Right atrium auricular region (tissue), 2 donors: ENCODE data around the gene KAT6B. TPM values are rescaled to one million over a fixed set of nuclear protein-coding genes. Genes with fewer than 3 reads are reported as not detected.
"Not testable (repeated sequence)": the region's sequence is repeated elsewhere in the genome, so short reads cannot be mapped to it uniquely, and the experiment has no call there.

Source experiments
- DNase-seq: peaks from one replicate; pipeline ENCODE4 v3.0.0-alpha.2; 2019; ENCODE audit warnings: low spot score
- H3K27ac ChIP-seq, 2 donors: fragments of 200-600 bp; sonication (generic); 1 replicate in 1 of 2; 2 replicates in 1 of 2; pipeline ENCODE4 v1.5.1; 2016 to 2019
- H3K27me3 ChIP-seq, 2 donors: fragments of 200-600 bp; sonication (generic); one replicate each; pipeline versions ENCODE4 v1.5.1 to v1.6.0; 2017 to 2019
- H3K36me3 ChIP-seq: fragments of 200-600 bp; sonication (generic); one replicate; pipeline ENCODE4 v1.5.1; 2016
- H3K4me1 ChIP-seq, 2 donors: fragments of 200-600 bp; sonication (generic); one replicate each; pipeline versions ENCODE4 v1.5.1 to v1.6.0; 2017 to 2019
- H3K4me3 ChIP-seq, 2 donors: fragments of 200-600 bp; sonication (generic); 1 replicate in 1 of 2; 2 replicates in 1 of 2; pipeline ENCODE4 v1.5.1; 2017 to 2019; ENCODE audit warnings: mild to moderate bottlenecking in 1 of 2, moderate library complexity in 1 of 2
- H3K9me3 ChIP-seq, 2 donors: fragments of 200-600 bp; sonication (generic); one replicate each; pipeline ENCODE4 v1.5.1; 2019
- CTCF ChIP-seq, 2 donors: fragments of 200-600 bp; sonication (generic); IDR thresholded peaks; one replicate each; pipeline ENCODE4 v1.5.1; 2019; ENCODE audit warnings: antibody characterized with exemption in 2 of 2
- total RNA-seq, 2 donors: library from RNA; depleted of rRNA; stranded (reverse); fragments of >200 nt; gene quantifications; one replicate each; pipeline ENCODE4 v1.1.0, GENCODE V29; 2016

Gene KAT6B
- total RNA-seq, 2 donors from 2014 or later, result 42.7 to 43.5 TPM

GRCh38 chr10:74892839-74893238 lies 66.4 kb downstream of the KAT6B start:
- H3K9me3 ChIP-seq, result no peaks in the 10 kb centered on the region
- TF ChIP-seq CTCF (IDR thresholded peaks at IDR 0.05), result no peak
- H3K4me1 ChIP-seq, result peaks cover 0 to 36% of the 10 kb centered on the region in 2 donors
- H3K27ac ChIP-seq, result no peak overlapping the region
- H3K36me3 ChIP-seq, result no peaks in the 10 kb centered on the region
- no peaks in the 10 kb centered on the region for H3K27me3 ChIP-seq
- DNase-seq, result no peak
- no peak overlapping the region for H3K4me3 ChIP-seq

GRCh38 chr10:74893329-74893728 lies 66.9 kb downstream of the KAT6B start:
- not testable (repeated sequence) for H3K4me3 ChIP-seq, H3K9me3 ChIP-seq, DNase-seq, H3K27me3 ChIP-seq, H3K27ac ChIP-seq, H3K36me3 ChIP-seq
- peaks cover 0 to 39% of the 10 kb centered on the region in 2 donors for H3K4me1 ChIP-seq

GRCh38 chr10:74896788-74897527 lies 70.6 kb downstream of the KAT6B start:
- H3K36me3 ChIP-seq, result no peaks in the 10 kb centered on the region
- H3K27me3 ChIP-seq, result no peaks in the 10 kb centered on the region
- no peaks in the 10 kb centered on the region for H3K9me3 ChIP-seq
- no peak for TF ChIP-seq CTCF (IDR thresholded peaks at IDR 0.05)
- no peak overlapping the region for H3K27ac ChIP-seq
- H3K4me1 ChIP-seq, result peaks cover 0 to 38% of the 10 kb centered on the region in 2 donors
- no peak overlapping the region for H3K4me3 ChIP-seq
- no peak for DNase-seq

- no peak overlapping the region for H3K4me3 ChIP-seq
- no peak overlapping the region for H3K27ac ChIP-seq
- peaks cover 0 to 41% of the 10 kb centered on the region in 2 donors for H3K4me1 ChIP-seq
- no peaks in the 10 kb centered on the region for H3K36me3 ChIP-seq
- no peak for DNase-seq
- no peak for TF ChIP-seq CTCF (IDR thresholded peaks at IDR 0.05)
- H3K9me3 ChIP-seq, result no peaks in the 10 kb centered on the region
- H3K27me3 ChIP-seq, result no peaks in the 10 kb centered on the region
Measured at GRCh38 chr10:74898201-74898976, 72.0 kb downstream of the KAT6B start.

- Histone ChIP-seq H3K4me1 (peaks cover 0 to 45% of the 10 kb centered on the region in 2 donors), H3K9me3 (no peaks in the 10 kb centered on the region), H3K27me3 (no peaks in the 10 kb centered on the region), H3K27ac (no peak overlapping the region), H3K36me3 (no peaks in the 10 kb centered on the region), H3K4me3 (no peak overlapping the region)
- DNase-seq, result no peak
- TF ChIP-seq CTCF (IDR thresholded peaks at IDR 0.05), result no peak
Measured at GRCh38 chr10:74900297-74900696, 73.9 kb downstream of the KAT6B start.

- DNase-seq, result no peak
- no peak overlapping the region for H3K27ac ChIP-seq
Measured at GRCh38 chr10:74901301-74901700, 74.9 kb downstream of the KAT6B start.

More at GRCh38 chr10:74901301-74901700, 74.9 kb downstream of the KAT6B start:
- TF ChIP-seq CTCF (IDR thresholded peaks at IDR 0.05), result no peak
- no peaks in the 10 kb centered on the region for H3K36me3 ChIP-seq
- H3K4me3 ChIP-seq, result no peak overlapping the region
- no peaks in the 10 kb centered on the region for H3K9me3 ChIP-seq
- H3K4me1 ChIP-seq, result peaks cover 0 to 52% of the 10 kb centered on the region in 2 donors
- no peaks in the 10 kb centered on the region for H3K27me3 ChIP-seq
